ENCODE measurements around the gene CNTFR. TPM values are rescaled to one million over a fixed set of nuclear protein-coding genes. Genes with fewer than 3 reads are reported as not detected.

Gene CNTFR
- total and polyA plus RNA-seq, 2 of the 8 experiments (the other 6 are each of a cell fraction or from before 2014, with no cell fraction given): 1.2 to 4.2 TPM

- H2BK20ac ChIP-seq (ENCODE audit: low read length): no peak overlapping the region
- H3K79me2 ChIP-seq (ENCODE audit: control insufficient read depth in 1 of 2, insufficient read depth in 2 of 2, low read length in 2 of 2): no peaks in the 10 kb centered on the region
- no peak for TF ChIP-seq HDAC6 (IDR thresholded peaks at IDR 0.05; ENCODE audit: low read depth, low read length)
- peak; percentile 6; the same call in 1 of the 2 replicates for TF ChIP-seq SUZ12 (IDR thresholded peaks at IDR 0.05; ENCODE audit: low read length)
- WGBS, 2 experiments (ENCODE audit: extremely low coverage in 1 of 2, insufficient coverage in 1 of 2, insufficient read length in 1 of 2, insufficient replicate concordance in 2 of 2, low coverage in 1 of 2, low lambda C conversion rate in 2 of 2, missing lambda C conversion rate in 1 of 2): 50% methylated on average over 5 of the region's 5 CpGs; no CpG with 5 or more reads in 1 of the 2 experiments
- no peak overlapping the region for H2BK5ac ChIP-seq (ENCODE audit: low read depth, low read length)
- H3K56ac ChIP-seq (replicated peaks; ENCODE audit: insufficient read length, low read depth, low read length): no peak overlapping the region
- no peak overlapping the region for H2BK120ac ChIP-seq (replicated peaks; ENCODE audit: low read depth, low read length)
- H2BK15ac ChIP-seq (ENCODE audit: low read length): 0 out of 2 replicates have a peak overlapping the region, but pooled peaks have one; percentile 20
- H2AK5ac ChIP-seq (ENCODE audit: low read depth, low read length): no peak overlapping the region
- no peak overlapping the region for H3K4ac ChIP-seq (replicated peaks; ENCODE audit: insufficient read length, low read depth, low read length)
- DNase-seq (ENCODE audit: low read depth in 1 of 2, low spot score in 2 of 2) (no peak), FAIRE-seq (no peak)
- no peak overlapping the region for H4K5ac ChIP-seq (ENCODE audit: insufficient read length, low read depth, low read length)
- no peak overlapping the region for H3K9ac ChIP-seq (replicated peaks in 1 of 4; ENCODE audit: extremely low read depth in 1 of 4, low read depth in 3 of 4, low read length in 3 of 4)
- peaks cover 0 to 16% (median 5%) of the 10 kb centered on the region in 4 experiments; a peak in 6 of 7 replicates for H3K4me1 ChIP-seq (replicated peaks in 1 of 4; ENCODE audit: control insufficient read depth in 3 of 4, insufficient read depth in 4 of 4, low read length in 3 of 4)
- no peak overlapping the region for H3K18ac ChIP-seq (ENCODE audit: extremely low read depth, low read length)
- no peaks in the 10 kb centered on the region for H3K79me1 ChIP-seq (ENCODE audit: low read depth, low read length)
- no peak overlapping the region for H2AFZ ChIP-seq (ENCODE audit: low read length)
- no peak overlapping the region for H3K23ac ChIP-seq (ENCODE audit: insufficient read length)
- H3K9me3 ChIP-seq (ENCODE audit: insufficient read depth in 2 of 2, low read depth in 1 of 2, low read length in 1 of 2): no peaks in the 10 kb centered on the region
- H4K20me1 ChIP-seq (replicated peaks in 1 of 2; ENCODE audit: control insufficient read depth in 1 of 2, insufficient read depth in 2 of 2, low read length in 2 of 2): peaks cover 0 to 6% of the 10 kb centered on the region in 2 experiments
- peak overlapping the region; percentile 69; the same call in 1 of the 2 replicates for H4K8ac ChIP-seq (ENCODE audit: extremely low read depth, insufficient read depth, low read length)
- 0 out of 2 replicates have a peak overlapping the region, but pooled peaks have one; percentile 71 for H2BK12ac ChIP-seq (ENCODE audit: low read depth, low read length)
- H3K27me3 ChIP-seq (replicated peaks in 1 of 4; ENCODE audit: control insufficient read depth in 3 of 4, extremely low read depth in 1 of 4, insufficient read depth in 3 of 4, low read length in 3 of 4): peaks cover 53 to 69% (median 68%) of the 10 kb centered on the region in 4 experiments
- peaks cover 9% of the 10 kb centered on the region for H3K23me2 ChIP-seq (ENCODE audit: low read depth, low read length)
- H3K4me3 ChIP-seq (ENCODE audit: extremely low read depth in 1 of 4, insufficient read depth in 2 of 4, low read depth in 3 of 4, low read length in 4 of 4): peak overlapping the region; percentile 9 to 59 (median 36); a peak in 7 of 8 replicates
- H3K36me3 ChIP-seq (ENCODE audit: control insufficient read depth in 2 of 4, insufficient read depth in 4 of 4, low read length in 3 of 4): no peaks in the 10 kb centered on the region; a peak in 1 of 8 replicates
- CTCF ChIA-PET (ENCODE audit: partially characterized antibody): interaction anchor here (0.6 to 18.5 kb wide), 10 partner anchors 8 to 296 kb away, joined by 3 to 401 read pairs (median 4); partner anchors contain the start of genes DCTN3, RPP25L and SIGMAR1
- H4K91ac ChIP-seq (replicated peaks; ENCODE audit: insufficient read length, low read length): no peak overlapping the region
- H3K4me2 ChIP-seq (ENCODE audit: insufficient read depth in 1 of 2, low read depth in 2 of 2, low read length in 2 of 2): peak overlapping the region; percentile 62 to 87
- H3K27ac ChIP-seq (ENCODE audit: low read depth, low read length): no peak overlapping the region
- no peak overlapping the region for H3K14ac ChIP-seq (ENCODE audit: insufficient read length)
- POLR2A ChIA-PET (ENCODE audit: partially characterized antibody): interaction anchor here (0.8 to 11.3 kb wide), 4 partner anchors 9 to 37 kb away, joined by 3 to 127 read pairs (median 3); partner anchors contain the start of genes GALT, IL11RA and RPP25L
Observed at GRCh38 chr9:34629491-34629808, 39.9 kb upstream of the CNTFR start.

Data from H1 (cell line).